ENCODE results near the gene INTS13.

DNA sequence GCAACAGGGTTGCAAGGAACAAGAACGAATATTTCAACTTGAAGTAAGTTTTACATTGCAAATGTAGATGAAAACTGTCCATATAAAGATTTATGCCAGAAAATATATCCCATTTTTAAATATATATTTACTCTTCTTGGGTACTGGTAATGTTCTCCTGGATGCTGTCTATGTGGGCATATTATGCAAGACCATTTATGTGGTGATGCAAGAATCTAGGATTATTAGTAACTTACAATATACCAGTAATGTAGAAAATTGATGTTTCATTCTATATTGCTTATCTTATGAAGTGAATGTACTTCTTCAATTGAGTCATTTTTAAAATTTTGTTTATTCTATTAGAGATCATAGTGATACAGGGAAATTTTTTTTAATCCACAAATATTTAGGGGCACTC lies 25.6 kb upstream of the INTS13 start:
- TF ChIP-seq, protein P1, sequence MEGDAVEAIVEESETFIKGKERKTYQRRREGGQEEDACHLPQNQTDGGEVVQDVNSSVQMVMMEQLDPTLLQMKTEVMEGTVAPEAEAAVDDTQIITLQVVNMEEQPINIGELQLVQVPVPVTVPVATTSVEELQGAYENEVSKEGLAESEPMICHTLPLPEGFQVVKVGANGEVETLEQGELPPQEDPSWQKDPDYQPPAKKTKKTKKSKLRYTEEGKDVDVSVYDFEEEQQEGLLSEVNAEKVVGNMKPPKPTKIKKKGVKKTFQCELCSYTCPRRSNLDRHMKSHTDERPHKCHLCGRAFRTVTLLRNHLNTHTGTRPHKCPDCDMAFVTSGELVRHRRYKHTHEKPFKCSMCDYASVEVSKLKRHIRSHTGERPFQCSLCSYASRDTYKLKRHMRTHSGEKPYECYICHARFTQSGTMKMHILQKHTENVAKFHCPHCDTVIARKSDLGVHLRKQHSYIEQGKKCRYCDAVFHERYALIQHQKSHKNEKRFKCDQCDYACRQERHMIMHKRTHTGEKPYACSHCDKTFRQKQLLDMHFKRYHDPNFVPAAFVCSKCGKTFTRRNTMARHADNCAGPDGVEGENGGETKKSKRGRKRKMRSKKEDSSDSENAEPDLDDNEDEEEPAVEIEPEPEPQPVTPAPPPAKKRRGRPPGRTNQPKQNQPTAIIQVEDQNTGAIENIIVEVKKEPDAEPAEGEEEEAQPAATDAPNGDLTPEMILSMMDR (IDR thresholded peaks at IDR 0.05; ENCODE audit: insufficient read depth, low read length, poor library complexity, severe bottlenecking), result no peak
- no peak for TF ChIP-seq EZH2phosphoT487 (conservative IDR thresholded peaks at IDR 0.05; ENCODE audit: low read length)

All from SU-DHL-6 (cell line).